22Rv1 (cell line): Measurements from ENCODE around the gene PRR23C.

Experiments
- ZFX ChIP-seq: fragments of 450-650 bp; IDR thresholded peaks from 2 replicates; pipeline ENCODE4 v1.6.1; 2017; ENCODE audit warnings: antibody characterized with exemption, borderline replicate concordance
- TF ChIP-seq, protein P1 (sequence below): fragments of 450-650 bp; IDR thresholded peaks from 2 replicates; pipeline ENCODE4 v1.5.1; 2017; ENCODE audit warnings: mild to moderate bottlenecking

DNA sequence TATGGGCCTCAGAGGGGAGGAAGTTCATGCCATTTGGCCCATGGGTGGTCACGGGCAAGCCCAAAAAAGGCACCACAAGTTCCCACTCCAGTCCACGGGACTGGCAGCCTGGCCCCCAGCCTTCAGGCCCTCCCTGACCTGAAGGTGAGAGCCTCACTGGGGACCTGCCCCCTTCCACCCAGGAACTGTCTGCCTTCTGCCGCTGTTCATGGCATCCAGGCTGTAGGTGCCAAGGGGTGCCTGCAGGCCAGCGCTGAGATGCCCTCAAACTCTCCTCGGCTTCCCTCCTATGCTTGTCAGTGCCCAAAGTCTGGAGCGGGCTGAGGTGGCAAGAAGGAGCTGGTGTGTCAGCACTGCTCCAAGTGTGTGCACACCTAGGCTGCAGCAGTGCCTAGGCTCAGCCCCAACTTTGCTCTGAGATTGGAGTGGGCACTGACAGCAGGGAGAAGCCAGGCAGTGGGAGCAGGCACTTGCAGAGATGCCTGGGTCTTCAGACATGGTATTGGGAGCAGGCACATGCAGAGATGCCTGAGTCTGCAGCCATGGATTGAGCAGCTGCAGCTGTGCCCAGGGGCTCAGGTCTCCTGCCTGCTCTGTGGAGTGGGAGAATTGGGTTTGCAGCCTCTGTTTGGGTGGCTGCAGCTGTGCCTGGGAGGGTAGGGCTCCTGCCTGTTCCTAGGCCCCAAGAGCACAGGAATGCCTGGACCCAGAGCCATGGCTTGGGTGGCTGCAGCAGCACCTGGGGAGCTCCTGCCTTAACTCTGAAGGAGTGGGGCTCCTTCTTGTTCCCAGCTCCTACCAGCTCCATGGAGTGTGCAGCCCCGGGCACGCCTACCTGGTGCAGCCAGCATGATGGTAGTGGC, 44.0 kb upstream of the PRR23C start:
- TF ChIP-seq, protein P1, sequence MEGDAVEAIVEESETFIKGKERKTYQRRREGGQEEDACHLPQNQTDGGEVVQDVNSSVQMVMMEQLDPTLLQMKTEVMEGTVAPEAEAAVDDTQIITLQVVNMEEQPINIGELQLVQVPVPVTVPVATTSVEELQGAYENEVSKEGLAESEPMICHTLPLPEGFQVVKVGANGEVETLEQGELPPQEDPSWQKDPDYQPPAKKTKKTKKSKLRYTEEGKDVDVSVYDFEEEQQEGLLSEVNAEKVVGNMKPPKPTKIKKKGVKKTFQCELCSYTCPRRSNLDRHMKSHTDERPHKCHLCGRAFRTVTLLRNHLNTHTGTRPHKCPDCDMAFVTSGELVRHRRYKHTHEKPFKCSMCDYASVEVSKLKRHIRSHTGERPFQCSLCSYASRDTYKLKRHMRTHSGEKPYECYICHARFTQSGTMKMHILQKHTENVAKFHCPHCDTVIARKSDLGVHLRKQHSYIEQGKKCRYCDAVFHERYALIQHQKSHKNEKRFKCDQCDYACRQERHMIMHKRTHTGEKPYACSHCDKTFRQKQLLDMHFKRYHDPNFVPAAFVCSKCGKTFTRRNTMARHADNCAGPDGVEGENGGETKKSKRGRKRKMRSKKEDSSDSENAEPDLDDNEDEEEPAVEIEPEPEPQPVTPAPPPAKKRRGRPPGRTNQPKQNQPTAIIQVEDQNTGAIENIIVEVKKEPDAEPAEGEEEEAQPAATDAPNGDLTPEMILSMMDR: no peak
- no peak for TF ChIP-seq ZFX
